ENCODE results near the gene NOL4L. TPM values are rescaled to one million over a fixed set of nuclear protein-coding genes. Genes with fewer than 3 reads are reported as not detected.
"Not testable (repeated sequence)": the region's sequence is repeated elsewhere in the genome, so short reads cannot be mapped to it uniquely, and the experiment has no call there.

Gene NOL4L
- total RNA-seq, 2 donors from 2014 or later: 60.9 to 62.9 TPM

GRCh38 chr20:32493356-32493755, 91.8 kb downstream of the NOL4L start:
- H3K9me3 ChIP-seq (ENCODE audit: control insufficient read depth, low read length, poor library complexity, severe bottlenecking): no peaks in the 10 kb centered on the region
- H3K27me3 Mint-ChIP-seq: no peaks in the 10 kb centered on the region
- no peak for DNase-seq
- peaks cover 21% of the 10 kb centered on the region for H3K4me1 Mint-ChIP-seq
- ATAC-seq: no peak
- H3K4me3 Mint-ChIP-seq: no peak overlapping the region
- peaks cover 6% of the 10 kb centered on the region for H3K36me3 Mint-ChIP-seq (ENCODE audit: low read depth)
- peak overlapping the region; percentile 34 for H3K27ac Mint-ChIP-seq

GRCh38 chr20:32491764-32492151, 93.4 kb downstream of the NOL4L start:
- DNase-seq; H3K27me3 Mint-ChIP-seq; H3K9me3 ChIP-seq (ENCODE audit: control insufficient read depth, low read length, poor library complexity, severe bottlenecking); ATAC-seq; H3K4me3 Mint-ChIP-seq; H3K36me3 Mint-ChIP-seq (ENCODE audit: low read depth): not testable (repeated sequence)
- Mint-ChIP-seq H3K4me1 (peaks cover 25% of the 10 kb centered on the region), H3K27ac (peak overlapping the region; percentile 16)

GRCh38 chr20:32490942-32491763, 94.0 kb downstream of the NOL4L start:
- H3K9me3 ChIP-seq (ENCODE audit: control insufficient read depth, low read length, poor library complexity, severe bottlenecking): no peaks in the 10 kb centered on the region
- Mint-ChIP-seq H3K4me3 (no peak overlapping the region), H3K36me3 (ENCODE audit: low read depth) (peaks cover 6% of the 10 kb centered on the region), H3K4me1 (peaks cover 29% of the 10 kb centered on the region), H3K27me3 (no peaks in the 10 kb centered on the region), H3K27ac (peak overlapping the region; percentile 16)
- DNase-seq (no peak), ATAC-seq (no peak)

GRCh38 chr20:32488066-32488838, 96.9 kb downstream of the NOL4L start:
- H3K36me3 Mint-ChIP-seq (ENCODE audit: low read depth): peaks cover 6% of the 10 kb centered on the region
- H3K4me3 Mint-ChIP-seq: no peak overlapping the region
- H3K4me1 Mint-ChIP-seq: peaks cover 30% of the 10 kb centered on the region
- no peaks in the 10 kb centered on the region for H3K27me3 Mint-ChIP-seq
- DNase-seq (no peak), ATAC-seq (no peak)
- H3K9me3 ChIP-seq (ENCODE audit: control insufficient read depth, low read length, poor library complexity, severe bottlenecking): no peaks in the 10 kb centered on the region
- peak overlapping the region; percentile 87 for H3K27ac Mint-ChIP-seq

GRCh38 chr20:32487381-32487780, 97.8 kb downstream of the NOL4L start:
- no peaks in the 10 kb centered on the region for H3K27me3 Mint-ChIP-seq
- ATAC-seq (no peak), DNase-seq (no peak)
- no peaks in the 10 kb centered on the region for H3K9me3 ChIP-seq (ENCODE audit: control insufficient read depth, low read length, poor library complexity, severe bottlenecking)
- H3K27ac Mint-ChIP-seq: peak overlapping the region; percentile 87
- H3K4me3 Mint-ChIP-seq: no peak overlapping the region
- peaks cover 6% of the 10 kb centered on the region for H3K36me3 Mint-ChIP-seq (ENCODE audit: low read depth)
- peaks cover 32% of the 10 kb centered on the region for H3K4me1 Mint-ChIP-seq

- no peaks in the 10 kb centered on the region for H3K9me3 ChIP-seq (ENCODE audit: control insufficient read depth, low read length, poor library complexity, severe bottlenecking)
- H3K27me3 Mint-ChIP-seq: no peaks in the 10 kb centered on the region
- peak overlapping the region; percentile 87 for H3K27ac Mint-ChIP-seq
- ATAC-seq: no peak
- peaks cover 5% of the 10 kb centered on the region for H3K36me3 Mint-ChIP-seq (ENCODE audit: low read depth)
- no peak for DNase-seq
- peaks cover 28% of the 10 kb centered on the region for H3K4me1 Mint-ChIP-seq
- H3K4me3 Mint-ChIP-seq: no peak overlapping the region
These were observed 99.2 kb downstream of the NOL4L start for GRCh38 chr20:32485770-32486478.

GRCh38 chr20:32484958-32485769, 100.0 kb downstream of the NOL4L start:
- Mint-ChIP-seq H3K27ac (peak overlapping the region; percentile 87), H3K27me3 (no peaks in the 10 kb centered on the region), H3K36me3 (ENCODE audit: low read depth) (peaks cover 2% of the 10 kb centered on the region), H3K4me3 (peak overlapping the region; percentile 92), H3K4me1 (peaks cover 30% of the 10 kb centered on the region)
- H3K9me3 ChIP-seq (ENCODE audit: control insufficient read depth, low read length, poor library complexity, severe bottlenecking): no peaks in the 10 kb centered on the region
- ATAC-seq (peak; percentile 87), DNase-seq (peak; percentile 46 to 70 (median 63))

- Mint-ChIP-seq H3K36me3 (ENCODE audit: low read depth) (peaks cover 2% of the 10 kb centered on the region), H3K27ac (peak overlapping the region; percentile 87), H3K4me1 (peaks cover 36% of the 10 kb centered on the region), H3K4me3 (peak overlapping the region; percentile 92), H3K27me3 (no peaks in the 10 kb centered on the region)
- DNase-seq (peak in 2 of 3 donors; percentile 21 to 37), ATAC-seq (no peak)
- no peaks in the 10 kb centered on the region for H3K9me3 ChIP-seq (ENCODE audit: control insufficient read depth, low read length, poor library complexity, severe bottlenecking)
These were observed 100.7 kb downstream of the NOL4L start for GRCh38 chr20:32484225-32484957.

- H3K27me3 Mint-ChIP-seq: no peaks in the 10 kb centered on the region
- ATAC-seq (peak; percentile 54), DNase-seq (peak; percentile 59 to 73 (median 72))
- H3K4me1 Mint-ChIP-seq: peaks cover 37% of the 10 kb centered on the region
- peak overlapping the region; percentile 57 for H3K27ac Mint-ChIP-seq
- no peaks in the 10 kb centered on the region for H3K9me3 ChIP-seq (ENCODE audit: control insufficient read depth, low read length, poor library complexity, severe bottlenecking)
- no peaks in the 10 kb centered on the region for H3K36me3 Mint-ChIP-seq (ENCODE audit: low read depth)
- H3K4me3 Mint-ChIP-seq: peak overlapping the region; percentile 92
These were observed 101.5 kb downstream of the NOL4L start for GRCh38 chr20:32483351-32484224.

- ATAC-seq: peak; percentile 8
- Mint-ChIP-seq H3K4me3 (peak overlapping the region; percentile 92), H3K36me3 (ENCODE audit: low read depth) (no peaks in the 10 kb centered on the region), H3K27me3 (no peaks in the 10 kb centered on the region), H3K4me1 (peaks cover 41% of the 10 kb centered on the region), H3K27ac (peak overlapping the region; percentile 3)
- peak in 2 of 3 donors; percentile 20 to 36 for DNase-seq
- H3K9me3 ChIP-seq (ENCODE audit: control insufficient read depth, low read length, poor library complexity, severe bottlenecking): no peaks in the 10 kb centered on the region
These were observed 102.5 kb downstream of the NOL4L start for GRCh38 chr20:32482442-32483261.

- ATAC-seq: no peak
- H3K9me3 ChIP-seq (ENCODE audit: control insufficient read depth, low read length, poor library complexity, severe bottlenecking): no peaks in the 10 kb centered on the region
- H3K4me1 Mint-ChIP-seq: peaks cover 38% of the 10 kb centered on the region
- no peaks in the 10 kb centered on the region for H3K27me3 Mint-ChIP-seq
- peak overlapping the region; percentile 3 for H3K27ac Mint-ChIP-seq
- peak overlapping the region; percentile 92 for H3K4me3 Mint-ChIP-seq
- no peak for DNase-seq
- no peaks in the 10 kb centered on the region for H3K36me3 Mint-ChIP-seq (ENCODE audit: low read depth)
These were observed 103.0 kb downstream of the NOL4L start for GRCh38 chr20:32482143-32482441.

Measured in T-helper 17 cell (primary cell).